Loucy (cell line): ENCODE results near the gene PRR4.

Experiments used
- H2AFZ ChIP-seq: fragments of 200-600 bp; sonication (generic); 2 replicates; pipeline ENCODE4 v1.6.0; 2016; ENCODE audit warnings: antibody characterized with exemption, mild to moderate bottlenecking, low read length, moderate library complexity
- H3F3A ChIP-seq: fragments of 200-600 bp; 2 replicates; pipeline ENCODE4 v1.6.0; 2016; ENCODE audit warnings: antibody characterized with exemption, low read depth, mild to moderate bottlenecking
- H3K27me3 ChIP-seq: fragments of 200-600 bp; sonication (generic); 2 replicates; pipeline ENCODE4 v1.6.1; 2014; ENCODE audit warnings: low read length, mild to moderate bottlenecking; ENCODE audit not compliant: insufficient read depth, poor library complexity, severe bottlenecking
- H3K36me3 ChIP-seq: fragments of 200-600 bp; sonication (generic); 2 replicates; pipeline ENCODE4 v1.6.1; 2016; ENCODE audit warnings: low read length; ENCODE audit not compliant: insufficient read depth
- H3K4me1 ChIP-seq: fragments of 200-600 bp; sonication (generic); 2 replicates; pipeline ENCODE4 v1.5.1; 2014; ENCODE audit warnings: low read length, mild to moderate bottlenecking; ENCODE audit not compliant: insufficient read depth, poor library complexity, severe bottlenecking
- H3K4me2 ChIP-seq: fragments of 200-600 bp; sonication (generic); 2 replicates; pipeline ENCODE4 v1.6.0; 2014; ENCODE audit warnings: antibody characterized with exemption, low read length, low read depth, mild to moderate bottlenecking; ENCODE audit not compliant: poor library complexity, severe bottlenecking
- H3K4me3 ChIP-seq: fragments of 200-600 bp; sonication (generic); 2 replicates; pipeline ENCODE4 v1.5.1; 2014; ENCODE audit warnings: low read length, mild to moderate bottlenecking, mixed read lengths; ENCODE audit not compliant: poor library complexity, severe bottlenecking
- H3K79me2 ChIP-seq: fragments of 200-600 bp; sonication (generic); 2 replicates; pipeline ENCODE4 v1.6.1; 2014; ENCODE audit warnings: low read length; ENCODE audit not compliant: insufficient read depth
- H3K9ac ChIP-seq: fragments of 200-600 bp; sonication (generic); 2 replicates; pipeline ENCODE4 v1.6.0; 2014; ENCODE audit warnings: mild to moderate bottlenecking, low read depth, low read length, moderate library complexity; ENCODE audit not compliant: poor library complexity, severe bottlenecking
- H3K9me2 ChIP-seq: fragments of 200-600 bp; sonication (generic); replicated peaks from 2 replicates; pipeline ENCODE4 v1.6.1; 2016; ENCODE audit warnings: low read depth, low read length, mixed read lengths
- H3K9me3 ChIP-seq: fragments of 200-600 bp; sonication (generic); 2 replicates; pipeline ENCODE4 v1.6.1; 2014; ENCODE audit warnings: mild to moderate bottlenecking, antibody characterized with exemption, low read length, low read depth; ENCODE audit not compliant: insufficient read depth
- H4K20me1 ChIP-seq: fragments of 200-600 bp; sonication (generic); 2 replicates; pipeline ENCODE4 v1.6.0; 2014; ENCODE audit warnings: antibody characterized with exemption, low read length, mild to moderate bottlenecking; ENCODE audit not compliant: insufficient read depth, poor library complexity, severe bottlenecking
- CTCF ChIP-seq: fragments of 200-600 bp; sonication (generic); conservative IDR thresholded peaks from 2 replicates; pipeline ENCODE4 v1.5.1; 2014; ENCODE audit warnings: mild to moderate bottlenecking, antibody characterized with exemption, low read length
- EZH2phosphoT487 ChIP-seq: fragments of 200-600 bp; IDR thresholded peaks from 2 replicates; pipeline ENCODE4 v1.6.1; 2018; ENCODE audit warnings: antibody characterized with exemption, mild to moderate bottlenecking, moderate library complexity, borderline replicate concordance

The PRR4 gene

DNA sequence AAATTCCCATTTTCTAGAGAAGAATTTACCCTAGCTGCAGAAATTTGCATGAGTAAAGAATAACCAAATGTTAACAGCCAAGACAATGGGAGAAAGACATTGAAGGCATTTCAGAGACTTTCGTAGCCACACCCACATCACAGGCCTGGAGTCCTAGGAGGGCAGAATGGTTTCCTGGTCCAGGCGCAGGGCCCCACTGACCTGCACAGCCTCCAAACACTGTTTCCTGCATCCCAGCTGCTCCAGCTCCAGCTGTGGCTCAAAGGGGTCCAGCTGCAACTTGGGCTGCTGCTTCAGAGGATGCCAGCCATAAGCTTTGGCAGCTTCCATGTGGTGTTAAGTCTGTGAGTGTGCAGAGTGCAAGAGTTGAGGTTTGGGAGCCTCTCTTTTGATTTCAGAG lies 6.5 kb upstream of the PRR4 start:
- Histone ChIP-seq H2AFZ (no peak overlapping the region), H3K9ac (no peak overlapping the region), H3K4me2 (no peak overlapping the region), H3K79me2 (no peaks in the 10 kb centered on the region), H3F3A (no peaks in the 10 kb centered on the region), H4K20me1 (no peaks in the 10 kb centered on the region), H3K27me3 (no peaks in the 10 kb centered on the region), H3K36me3 (no peaks in the 10 kb centered on the region), H3K4me3 (no peak overlapping the region), H3K9me3 (no peaks in the 10 kb centered on the region; the same call in 1 of the 2 replicates), H3K4me1 (peaks cover 9% of the 10 kb centered on the region), H3K9me2 (no peaks in the 10 kb centered on the region)
- TF ChIP-seq EZH2phosphoT487 (no peak), CTCF (no peak)

DNA sequence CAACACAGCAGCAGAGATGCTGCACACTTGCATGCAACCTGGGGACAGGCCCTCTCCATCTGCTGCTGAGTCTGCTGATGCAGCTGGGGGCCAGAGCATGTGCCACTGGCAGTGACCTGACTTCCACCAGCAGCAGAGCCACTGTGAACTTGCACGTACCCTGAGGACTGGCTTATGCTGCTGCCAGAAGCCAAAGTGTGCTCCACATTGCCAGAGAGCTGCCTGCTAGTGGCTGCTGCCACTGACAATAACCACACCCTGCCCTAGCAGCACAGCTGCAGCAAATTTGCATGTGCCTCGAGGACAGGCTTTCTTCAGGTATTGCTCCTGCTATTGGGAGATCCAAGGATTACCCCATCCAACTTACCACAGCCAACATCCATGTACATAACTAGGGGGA lies 4.5 kb upstream of the PRR4 start:
- Histone ChIP-seq H2AFZ (no peak overlapping the region), H4K20me1 (no peaks in the 10 kb centered on the region), H3K9me3 (no peaks in the 10 kb centered on the region; the same call in 1 of the 2 replicates), H3K79me2 (no peaks in the 10 kb centered on the region), H3F3A (no peaks in the 10 kb centered on the region), H3K27me3 (no peaks in the 10 kb centered on the region), H3K9ac (no peak overlapping the region), H3K4me3 (no peak overlapping the region), H3K4me1 (peaks cover 16% of the 10 kb centered on the region), H3K36me3 (no peaks in the 10 kb centered on the region), H3K4me2 (no peak overlapping the region), H3K9me2 (no peaks in the 10 kb centered on the region)
- TF ChIP-seq EZH2phosphoT487 = no peak
- no peak for TF ChIP-seq CTCF

GRCh38 chr12:10851243-10851858 lies 2.1 kb upstream of the PRR4 start:
- H3K9me3 ChIP-seq = no peaks in the 10 kb centered on the region; the same call in 1 of the 2 replicates

More at GRCh38 chr12:10851243-10851858, 2.1 kb upstream of the PRR4 start:
- Histone ChIP-seq H3K4me3 (no peak overlapping the region), H3K4me1 (peaks cover 16% of the 10 kb centered on the region), H3K27me3 (no peaks in the 10 kb centered on the region), H3K79me2 (no peaks in the 10 kb centered on the region), H2AFZ (no peak overlapping the region), H4K20me1 (no peaks in the 10 kb centered on the region), H3F3A (no peaks in the 10 kb centered on the region), H3K9me2 (no peaks in the 10 kb centered on the region), H3K9ac (no peak overlapping the region), H3K36me3 (no peaks in the 10 kb centered on the region), H3K4me2 (no peak overlapping the region)
- TF ChIP-seq EZH2phosphoT487 = no peak
- TF ChIP-seq CTCF = no peak
